Thymus (tissue), 11 donors: ENCODE measurements around the gene FUOM. TPM values are rescaled to one million over a fixed set of nuclear protein-coding genes. Genes with fewer than 3 reads are reported as not detected.

Experiments used
- DNase-seq, 9 donors: peaks; one replicate each; pipeline ENCODE4 v3.0.0-alpha.2; 2013; ENCODE audit warnings: low spot score in 9 of 9, low read depth in 6 of 9, missing footprints in 1 of 9
- H3K27ac ChIP-seq, 2 donors: one replicate each; pipeline ENCODE4 v1.5.1; 2013; ENCODE audit warnings: control low read depth in 1 of 2, low read depth in 1 of 2, low read length in 1 of 2, mild to moderate bottlenecking in 1 of 2, moderate library complexity in 1 of 2
- H3K27me3 ChIP-seq, 2 donors: one replicate each; pipeline ENCODE4 v1.5.1; 2013; ENCODE audit warnings: low read length in 1 of 2; ENCODE audit not compliant: control insufficient read depth in 2 of 2, insufficient read depth in 1 of 2
- H3K36me3 ChIP-seq, 2 donors: one replicate each; pipeline ENCODE4 v1.5.1; 2013; ENCODE audit warnings: low read length in 1 of 2, mild to moderate bottlenecking in 1 of 2, moderate library complexity in 1 of 2; ENCODE audit not compliant: control insufficient read depth in 2 of 2, insufficient read depth in 2 of 2
- H3K4me1 ChIP-seq, 2 donors: one replicate each; pipeline ENCODE4 v1.5.1; 2013; ENCODE audit warnings: low read length in 2 of 2; ENCODE audit not compliant: control insufficient read depth in 2 of 2, insufficient read depth in 2 of 2
- H3K4me3 ChIP-seq, 2 donors: one replicate each; pipeline ENCODE4 v1.5.1; 2013; ENCODE audit warnings: low read length in 2 of 2, control low read depth in 1 of 2, mild to moderate bottlenecking in 1 of 2
- H3K9me3 ChIP-seq, 2 donors: one replicate each; pipeline ENCODE4 v1.5.1; 2013; ENCODE audit warnings: low read length in 1 of 2, mild to moderate bottlenecking in 1 of 2; ENCODE audit not compliant: control insufficient read depth in 2 of 2, insufficient read depth in 1 of 2
- WGBS: extraction: QIAGEN DNeasy Blood & Tissue Kit; methylation state at CpG from one replicate; pipeline ENCODE4 v1.1.7; 2013; 5-methylcytosine and 5-hydroxymethylcytosine counted together
- polyA plus RNA-seq: library from polyadenylated mRNA; stranded (reverse); fragments of 200-250 nt; gene quantifications from one replicate; pipeline ENCODE4 v1.2.3, GENCODE V29; 2013
- total RNA-seq: library from RNA; stranded (reverse); fragments of 120-200 nt; gene quantifications from one replicate; pipeline ENCODE4 v1.2.4, GENCODE V29; 2013
- donor health status: healthy.

Gene FUOM
- total and polyA plus RNA-seq, 2 donors, result 18.3 to 23.9 TPM

DNA sequence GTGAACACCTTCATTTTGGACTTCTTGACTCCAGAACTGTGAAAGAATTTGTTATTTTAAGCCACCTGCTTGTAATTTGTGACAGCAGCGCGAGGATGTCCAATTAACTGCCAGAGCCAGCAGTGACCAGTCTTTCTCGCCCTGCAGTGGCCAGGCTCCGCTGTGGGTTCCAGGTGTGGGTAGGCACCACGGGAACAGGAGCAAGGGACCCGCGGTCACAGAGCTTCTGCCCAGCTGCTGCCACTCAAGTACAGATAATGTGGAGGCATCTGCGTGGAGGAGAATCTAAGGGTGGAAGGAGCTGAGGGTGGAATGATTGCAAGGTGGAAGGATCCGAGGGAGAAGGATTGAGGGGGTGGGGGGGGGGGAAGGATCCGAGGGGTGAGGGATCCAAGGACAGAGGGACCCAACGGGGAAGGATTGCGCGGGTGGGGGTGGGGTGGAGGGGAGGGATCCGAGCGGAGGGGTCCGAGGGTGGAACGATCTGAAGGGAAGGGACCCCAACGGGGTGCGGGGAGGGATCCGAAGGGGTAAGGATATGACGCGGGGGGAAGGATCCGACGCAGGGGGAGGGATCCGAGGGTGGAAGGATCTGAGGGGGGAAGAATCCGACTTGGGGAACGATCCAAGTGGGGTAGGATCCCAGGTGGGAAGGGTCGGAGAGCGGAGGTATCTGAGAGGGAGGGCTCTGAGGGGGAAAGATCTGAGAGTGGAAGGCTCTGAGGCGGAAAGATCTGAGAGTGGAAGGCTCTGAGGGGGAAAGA is 24.7 kb downstream of the FUOM start:
- no peak for DNase-seq
- Histone ChIP-seq H3K4me1 (peaks cover 8 to 19% of the 10 kb centered on the region in 2 donors), H3K4me3 (no peak overlapping the region), H3K9me3 (peaks cover 9 to 13% of the 10 kb centered on the region in 2 donors), H3K27ac (no peak overlapping the region), H3K27me3 (peaks cover 52 to 90% of the 10 kb centered on the region in 2 donors), H3K36me3 (no peaks in the 10 kb centered on the region)
- WGBS, result 84% methylated on average over 30 of the region's 30 CpGs

DNA sequence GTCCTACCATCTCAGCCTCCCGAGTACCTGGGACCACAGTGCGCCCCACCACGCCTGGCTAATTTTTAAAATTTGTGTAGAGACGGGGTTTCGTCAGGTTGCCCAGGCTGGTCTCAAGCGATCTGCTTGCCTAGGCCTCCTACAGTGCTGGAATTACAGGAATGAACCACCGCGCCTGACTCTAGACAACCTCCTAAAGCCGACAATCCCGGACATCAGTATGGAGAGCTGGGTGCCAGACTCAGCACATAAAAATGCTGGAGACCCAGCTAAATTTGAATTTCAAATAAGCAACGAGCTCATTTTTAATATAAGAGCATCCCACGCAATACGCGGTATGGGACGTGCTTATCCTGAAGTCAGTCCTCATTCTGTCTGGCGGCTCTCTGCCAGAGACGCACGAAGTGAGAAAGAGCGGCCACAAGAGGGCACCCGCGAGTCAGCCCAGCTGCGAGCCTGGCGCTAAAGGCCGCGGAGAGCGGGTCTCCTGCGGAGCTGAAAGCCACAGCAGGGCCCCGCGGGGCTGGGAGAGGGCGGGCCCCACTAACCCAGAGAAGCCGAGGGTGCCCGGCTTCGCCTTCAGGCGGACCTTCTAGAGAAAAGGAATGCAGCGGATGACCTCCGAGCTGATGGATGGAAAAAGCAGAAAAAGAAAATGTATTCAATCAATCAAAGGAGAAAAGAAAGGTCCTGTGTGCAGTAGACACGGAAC is 28.2 kb downstream of the FUOM start:
- Histone ChIP-seq H3K4me3 (no peak overlapping the region), H3K27ac (no peak overlapping the region), H3K4me1 (peaks cover 3 to 9% of the 10 kb centered on the region in 2 donors), H3K9me3 (peaks cover 2 to 3% of the 10 kb centered on the region in 2 donors), H3K27me3 (peaks cover 63 to 89% of the 10 kb centered on the region in 2 donors), H3K36me3 (no peaks in the 10 kb centered on the region)
- WGBS, result 12% methylated on average over 37 of the region's 37 CpGs
- DNase-seq, result peak in 8 of 9 donors; percentile 59 to 92 (median 82)

DNA sequence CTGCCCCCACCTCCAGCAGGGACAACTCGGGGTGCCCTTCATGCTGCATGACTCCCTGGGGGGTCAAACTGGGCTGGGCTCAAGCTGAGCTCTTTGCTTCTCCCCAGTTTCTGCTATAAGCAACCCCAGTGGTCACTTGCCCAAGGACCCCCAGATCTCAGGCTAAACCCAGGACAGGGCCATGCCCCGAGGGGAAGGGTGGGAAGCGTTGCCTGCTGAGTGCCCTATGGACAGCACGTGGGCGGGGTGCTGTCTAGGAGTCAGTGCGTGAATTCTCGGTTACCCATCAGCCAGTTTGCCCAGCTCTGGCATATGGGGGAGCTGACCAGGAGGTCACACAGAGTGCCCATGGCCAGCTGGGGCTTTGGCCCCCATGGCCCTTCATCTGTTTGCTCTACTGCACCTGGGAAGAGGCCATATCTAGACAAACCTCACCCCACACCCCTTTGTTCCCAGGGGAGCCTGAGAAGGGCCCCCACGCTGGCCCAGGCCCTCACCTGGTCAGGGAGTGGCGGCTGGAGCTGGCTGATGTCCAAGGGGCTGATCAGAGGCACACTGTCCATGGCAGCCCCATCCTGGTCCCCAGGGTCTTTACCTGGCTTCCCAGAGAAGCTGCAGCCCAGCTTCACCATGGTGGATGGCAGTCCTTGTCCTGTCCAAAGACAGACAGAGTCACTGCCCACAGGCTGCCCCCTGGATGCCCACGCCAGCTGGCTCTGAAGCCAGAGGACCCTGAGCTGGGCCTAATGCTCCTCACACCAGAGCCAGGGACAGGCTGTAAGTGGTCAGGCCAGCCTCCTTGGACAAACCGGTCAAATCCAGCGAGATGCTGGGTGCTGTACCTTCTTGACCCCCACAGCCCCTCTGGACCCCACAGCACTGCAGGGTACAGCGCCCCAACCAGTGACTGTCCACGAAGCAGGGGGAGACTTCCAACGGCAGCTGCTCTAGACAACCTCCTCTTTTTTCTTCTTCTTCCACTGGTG is 29.2 kb downstream of the FUOM start:
- no peak for DNase-seq
- no peak overlapping the region for H3K27ac ChIP-seq
- WGBS, result 90% methylated on average over 15 of the region's 15 CpGs
- H3K27me3 ChIP-seq, result peaks cover 62 to 85% of the 10 kb centered on the region in 2 donors
- H3K36me3 ChIP-seq, result no peaks in the 10 kb centered on the region
- H3K9me3 ChIP-seq, result no peaks in the 10 kb centered on the region
- no peak overlapping the region for H3K4me3 ChIP-seq
- peaks cover 3 to 9% of the 10 kb centered on the region in 2 donors for H3K4me1 ChIP-seq

DNA sequence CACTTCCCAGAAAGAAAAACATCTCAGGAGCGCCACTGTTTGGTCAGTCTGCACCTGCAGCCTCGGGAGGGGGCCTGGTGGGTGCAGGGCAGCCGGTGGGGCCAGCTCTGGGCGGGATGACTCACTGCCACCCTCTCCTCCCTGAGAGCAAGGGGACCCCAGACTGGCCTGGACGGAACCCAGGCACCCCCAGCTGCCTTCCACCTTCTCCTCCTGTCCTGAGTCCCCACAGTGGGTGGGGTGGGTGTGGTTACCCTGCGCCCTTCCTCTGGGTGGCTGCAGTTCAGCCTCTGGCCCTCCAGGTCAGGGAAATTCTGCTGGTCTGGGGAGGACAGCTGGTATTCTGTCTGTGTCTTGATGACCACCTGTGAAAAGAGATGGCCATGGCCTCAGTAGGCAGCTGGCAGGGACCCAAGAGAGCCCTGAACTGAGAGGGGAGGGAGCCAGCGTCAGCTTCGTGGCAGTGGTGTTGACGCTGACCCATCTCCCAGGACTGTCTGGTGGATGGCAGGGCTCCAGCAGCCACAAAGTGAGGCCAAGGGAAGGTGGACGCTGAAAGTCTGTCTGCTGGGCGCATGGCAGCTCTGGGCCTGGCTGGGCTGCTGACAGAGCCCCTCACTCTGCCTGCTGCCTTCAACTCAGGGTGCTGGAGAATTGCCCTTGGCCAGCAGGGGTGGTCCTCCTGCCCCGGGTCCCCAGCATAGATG is 30.0 kb downstream of the FUOM start:
- H3K36me3 ChIP-seq, result no peaks in the 10 kb centered on the region
- no peak for DNase-seq
- H3K27me3 ChIP-seq, result peaks cover 55 to 79% of the 10 kb centered on the region in 2 donors
- no peaks in the 10 kb centered on the region for H3K9me3 ChIP-seq
- no peak overlapping the region for H3K4me3 ChIP-seq
- peaks cover 3 to 9% of the 10 kb centered on the region in 2 donors for H3K4me1 ChIP-seq
- H3K27ac ChIP-seq, result no peak overlapping the region
- 66% methylated on average over 12 of the region's 12 CpGs for WGBS

DNA sequence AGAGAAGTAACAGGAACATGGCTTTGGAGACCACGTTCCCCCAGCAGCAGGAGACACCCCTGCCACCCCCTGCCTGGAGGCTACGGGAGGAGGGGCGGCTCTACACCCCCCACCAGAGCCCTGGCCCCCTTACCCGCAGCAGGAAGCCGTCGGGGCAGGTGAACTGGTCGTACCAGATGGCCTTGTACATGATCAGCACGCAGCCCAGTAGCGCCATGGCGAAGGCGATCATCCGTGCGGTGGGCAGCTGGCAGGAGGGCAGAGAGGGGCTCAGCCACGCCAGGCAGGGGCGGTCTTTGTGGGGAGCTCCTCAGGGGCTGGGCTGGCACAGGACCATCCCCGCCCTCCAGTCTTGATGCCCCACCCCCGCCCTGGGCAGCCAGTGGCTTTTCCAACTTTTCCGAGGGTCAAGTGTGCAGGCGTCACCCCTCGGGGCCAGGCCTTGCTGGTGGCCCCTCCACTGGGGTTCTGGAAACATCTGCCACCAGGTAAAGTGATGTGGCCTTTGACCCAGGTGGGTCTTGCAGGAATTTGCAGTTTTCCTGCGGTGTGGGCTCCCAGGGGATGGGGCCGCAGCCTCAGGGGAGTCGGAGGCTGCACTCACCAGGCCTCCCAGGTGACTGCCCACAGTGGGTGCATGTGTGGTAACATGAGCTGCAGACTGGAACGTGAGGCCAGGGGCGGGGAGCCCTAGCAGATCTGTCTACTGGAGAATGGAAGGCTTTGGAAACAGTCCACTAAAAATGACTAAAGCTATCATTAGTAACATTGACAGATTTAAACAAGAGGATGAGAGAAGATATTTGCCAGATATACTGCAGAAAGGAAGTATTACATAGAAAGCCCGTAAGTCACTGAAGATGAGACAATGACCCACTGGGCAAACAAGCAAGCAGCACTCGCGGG is 30.8 kb downstream of the FUOM start:
- 44% methylated on average over 28 of the region's 28 CpGs for WGBS
- no peaks in the 10 kb centered on the region for H3K9me3 ChIP-seq
- H3K27ac ChIP-seq, result no peak overlapping the region
- peaks cover 3 to 9% of the 10 kb centered on the region in 2 donors for H3K4me1 ChIP-seq
- H3K27me3 ChIP-seq, result peaks cover 50 to 71% of the 10 kb centered on the region in 2 donors
- no peak overlapping the region for H3K4me3 ChIP-seq
- DNase-seq, result no peak
- no peaks in the 10 kb centered on the region for H3K36me3 ChIP-seq

DNA sequence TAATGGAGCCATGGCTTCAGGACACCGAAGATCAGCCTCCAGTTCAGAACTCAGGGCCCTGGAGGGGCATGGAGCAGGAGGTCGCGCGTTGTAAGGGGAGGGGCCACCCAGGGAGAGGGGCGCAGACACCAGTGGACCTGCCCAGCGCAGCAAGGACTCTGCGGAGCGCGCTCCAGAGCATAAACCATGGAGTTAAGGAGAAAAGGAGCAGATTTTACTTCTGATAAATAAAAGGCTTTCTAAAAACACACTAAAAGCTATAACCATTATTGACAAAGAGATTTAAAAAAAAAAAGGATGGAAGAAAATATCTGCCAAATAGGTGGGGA is 31.6 kb downstream of the FUOM start:
- 43% methylated on average over 9 of the region's 9 CpGs for WGBS
- Histone ChIP-seq H3K27me3 (peaks cover 50 to 64% of the 10 kb centered on the region in 2 donors), H3K27ac (no peak overlapping the region), H3K4me3 (peak overlapping the region in 1 of 2 donors; percentile 45), H3K9me3 (no peaks in the 10 kb centered on the region), H3K36me3 (no peaks in the 10 kb centered on the region), H3K4me1 (peaks cover 3 to 9% of the 10 kb centered on the region in 2 donors)
- DNase-seq, result no peak

DNA sequence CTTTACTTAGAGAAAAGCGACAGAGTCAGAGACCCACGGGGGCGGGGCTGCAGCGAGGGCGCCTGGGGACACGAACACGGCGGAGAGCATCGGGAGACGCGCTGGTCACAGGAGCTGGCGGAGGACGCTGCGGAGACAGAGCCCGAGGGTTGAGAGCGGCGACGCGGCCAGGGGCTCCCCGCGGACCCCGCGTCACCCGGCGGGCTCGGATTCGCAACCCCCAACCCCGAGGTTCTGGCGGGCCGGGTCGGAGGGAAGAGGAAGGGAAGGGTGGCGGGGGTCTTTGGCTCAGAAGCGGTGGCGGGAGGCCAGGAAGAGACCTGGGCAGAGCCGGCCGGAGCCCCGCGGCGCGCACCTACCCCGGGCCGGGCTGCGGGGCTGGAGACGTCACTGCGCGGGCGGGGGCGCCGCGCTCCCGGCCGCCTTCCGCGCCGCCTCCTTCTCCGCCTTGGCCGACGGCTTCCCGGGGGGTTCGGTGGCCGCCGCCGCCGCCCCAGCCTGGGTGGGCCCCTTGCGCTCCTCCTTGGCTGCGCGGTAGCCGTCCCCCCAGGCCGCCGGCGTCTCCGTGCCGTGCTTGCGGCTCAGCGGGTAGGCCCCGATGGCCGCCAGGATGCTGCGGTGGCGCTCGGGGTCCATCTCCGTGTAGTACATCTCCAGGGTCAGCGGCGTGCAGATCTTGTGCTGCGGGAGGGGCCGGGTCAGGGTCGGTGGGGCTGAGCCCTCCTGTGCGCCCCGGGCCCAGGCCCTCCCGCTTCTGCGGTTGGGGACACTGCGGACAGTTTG is 32.2 kb downstream of the FUOM start:
- Histone ChIP-seq H3K9me3 (peaks cover 0 to 3% of the 10 kb centered on the region in 2 donors), H3K4me3 (peak overlapping the region in 1 of 2 donors; percentile 45), H3K4me1 (peaks cover 3 to 9% of the 10 kb centered on the region in 2 donors), H3K27me3 (peaks cover 50 to 60% of the 10 kb centered on the region in 2 donors), H3K27ac (no peak overlapping the region), H3K36me3 (no peaks in the 10 kb centered on the region)
- WGBS, result 3% methylated on average over 91 of the region's 91 CpGs
- DNase-seq, result no peak
